ENCODE results near the gene CCDC40. TPM values are rescaled to one million over a fixed set of nuclear protein-coding genes. Genes with fewer than 3 reads are reported as not detected.
A peak's percentile ranks its signal among the peaks of the same experiment; 100 is the strongest.

Gene CCDC40
- total RNA-seq, 2 experiments from 2014 or later, result 0.20 to 0.84 TPM

- ATAC-seq (peak; percentile 56), DNase-seq (peak; percentile 71)
- Mint-ChIP-seq H3K36me3 (no peaks in the 10 kb centered on the region), H3K4me3 (no peak overlapping the region), H3K4me1 (peaks cover 1% of the 10 kb centered on the region), H3K27ac (no peak overlapping the region), H3K27me3 (no peaks in the 10 kb centered on the region), H3K9me3 (ENCODE audit: low read depth) (no peaks in the 10 kb centered on the region)
- CTCF ChIA-PET, result interaction anchor here (0.8 to 4.7 kb wide), 20 partner anchors 8 to 273 kb away, joined by 3 to 46 read pairs (median 5); partner anchors contain the start of gene GAA
Observed at GRCh38 chr17:80005360-80006338, 30.8 kb upstream of the CCDC40 start.

- ATAC-seq (no peak), DNase-seq (no peak)
- Mint-ChIP-seq H3K27me3 (no peaks in the 10 kb centered on the region), H3K27ac (no peak overlapping the region), H3K4me3 (no peak overlapping the region), H3K4me1 (peaks cover 1% of the 10 kb centered on the region), H3K36me3 (no peaks in the 10 kb centered on the region), H3K9me3 (ENCODE audit: low read depth) (no peaks in the 10 kb centered on the region)
- CTCF ChIA-PET, result interaction anchor here (1.0 to 4.7 kb wide), 15 partner anchors 8 to 261 kb away, joined by 3 to 46 read pairs (median 6); partner anchors contain the start of gene GAA
Observed at GRCh38 chr17:80006339-80006720, 30.1 kb upstream of the CCDC40 start.

DNA sequence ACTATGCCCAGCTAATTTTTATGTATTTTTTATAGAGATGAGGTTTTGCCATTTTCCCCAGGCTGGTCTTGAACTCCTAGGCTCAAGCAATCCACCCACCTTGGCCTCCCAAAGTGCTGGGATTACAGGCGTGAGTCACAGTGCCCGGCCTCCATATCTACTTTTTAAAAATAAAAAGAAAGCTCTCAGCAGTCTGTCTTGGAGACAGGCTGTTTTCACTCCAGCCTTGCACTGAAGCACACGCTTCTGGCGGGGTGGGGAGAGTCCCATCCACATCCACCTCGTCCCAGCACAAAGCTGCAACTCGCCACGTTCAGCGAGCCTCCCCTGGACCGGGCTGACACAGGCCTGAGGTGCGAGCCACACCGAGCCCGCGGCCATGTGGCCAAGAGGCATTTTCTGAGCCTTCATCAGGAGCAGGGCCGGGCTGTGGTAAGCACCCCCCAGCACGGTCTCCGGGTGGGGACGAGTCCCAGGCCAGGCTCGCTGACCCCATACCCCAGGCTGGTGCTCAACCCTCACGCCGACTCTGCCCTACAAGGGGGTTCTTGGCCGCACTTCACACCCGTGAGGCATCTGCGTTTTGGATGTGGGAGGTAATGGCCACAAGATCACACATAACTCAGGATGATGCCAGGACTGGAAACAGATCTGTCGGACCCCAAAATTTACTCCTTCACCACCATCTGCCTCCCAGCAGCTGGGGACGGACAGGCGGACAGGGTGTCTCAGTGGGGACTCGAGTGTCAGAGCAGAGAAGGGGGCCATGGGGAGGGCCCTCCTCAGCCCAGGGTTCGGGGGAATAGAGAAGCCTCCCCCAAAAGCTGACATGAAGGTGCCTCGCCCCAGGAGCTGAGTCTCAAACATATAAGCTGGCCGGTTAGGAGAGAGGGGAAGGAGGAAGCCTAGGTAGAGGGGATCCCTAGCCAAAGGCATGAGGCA is 29.4 kb upstream of the CCDC40 start:
- H3K36me3 Mint-ChIP-seq, result no peaks in the 10 kb centered on the region
- peaks cover 1% of the 10 kb centered on the region for H3K4me1 Mint-ChIP-seq
- no peak overlapping the region for H3K27ac Mint-ChIP-seq
- H3K4me3 Mint-ChIP-seq, result no peak overlapping the region
- no peak for DNase-seq
- no peak for ATAC-seq
- CTCF ChIA-PET, result interaction anchor here (1.0 to 4.7 kb wide), 16 partner anchors 9 to 407 kb away, joined by 3 to 46 read pairs (median 6); partner anchors contain the start of gene GAA
- H3K27me3 Mint-ChIP-seq, result no peaks in the 10 kb centered on the region
- H3K9me3 Mint-ChIP-seq (ENCODE audit: low read depth), result no peaks in the 10 kb centered on the region

- CTCF ChIA-PET, result interaction anchor here (0.8 to 4.7 kb wide), 27 partner anchors 7 to 406 kb away, joined by 3 to 46 read pairs (median 5); partner anchors contain the start of genes CBX4 and GAA
- Mint-ChIP-seq H3K27ac (no peak overlapping the region), H3K4me3 (no peak overlapping the region), H3K27me3 (no peaks in the 10 kb centered on the region), H3K9me3 (ENCODE audit: low read depth) (no peaks in the 10 kb centered on the region), H3K36me3 (no peaks in the 10 kb centered on the region), H3K4me1 (peaks cover 1% of the 10 kb centered on the region)
- ATAC-seq, result no peak
- no peak for DNase-seq
Observed at GRCh38 chr17:80007939-80008338, 28.5 kb upstream of the CCDC40 start.

GRCh38 chr17:80008383-80008840 is 28.0 kb upstream of the CCDC40 start:
- H3K36me3 Mint-ChIP-seq, result no peaks in the 10 kb centered on the region
- H3K4me1 Mint-ChIP-seq, result peaks cover 1% of the 10 kb centered on the region
- no peak overlapping the region for H3K4me3 Mint-ChIP-seq
- DNase-seq (peak; percentile 83), ATAC-seq (peak; percentile 86)
- no peaks in the 10 kb centered on the region for H3K27me3 Mint-ChIP-seq
- no peak overlapping the region for H3K27ac Mint-ChIP-seq
- CTCF ChIA-PET, result interaction anchor here (0.8 to 4.7 kb wide), 30 partner anchors 8 to 406 kb away, joined by 3 to 46 read pairs (median 4); partner anchors contain the start of genes CBX4 and GAA
- no peaks in the 10 kb centered on the region for H3K9me3 Mint-ChIP-seq (ENCODE audit: low read depth)

DNA sequence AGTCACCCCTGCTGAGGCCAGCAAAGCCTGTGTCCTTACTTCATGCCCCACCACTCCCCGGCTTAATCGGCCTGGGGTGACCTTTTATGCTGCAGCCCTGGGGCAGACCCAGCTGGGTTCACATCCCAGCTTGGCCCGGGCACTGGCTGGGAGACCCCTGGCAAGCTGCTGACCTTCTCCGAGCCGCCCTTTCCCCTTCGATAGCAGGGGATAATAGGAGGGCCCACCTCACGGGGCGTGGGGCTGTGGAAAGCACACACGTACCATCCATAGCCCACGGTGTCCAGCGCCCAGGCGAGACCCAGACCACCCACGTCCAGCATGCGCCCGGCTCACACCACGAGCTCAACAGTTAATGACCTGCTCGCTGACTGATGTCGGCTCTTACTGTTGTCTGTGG is 27.6 kb upstream of the CCDC40 start:
- Mint-ChIP-seq H3K4me1 (peaks cover 1% of the 10 kb centered on the region), H3K4me3 (no peak overlapping the region), H3K36me3 (no peaks in the 10 kb centered on the region), H3K27ac (no peak overlapping the region), H3K27me3 (no peaks in the 10 kb centered on the region), H3K9me3 (ENCODE audit: low read depth) (no peaks in the 10 kb centered on the region)
- ATAC-seq (no peak), DNase-seq (no peak)
- CTCF ChIA-PET, result interaction anchor here (0.8 to 4.7 kb wide), 31 partner anchors 8 to 405 kb away, joined by 3 to 46 read pairs (median 4); partner anchors contain the start of genes CBX4 and GAA

- no peaks in the 10 kb centered on the region for H3K9me3 Mint-ChIP-seq (ENCODE audit: low read depth)
- H3K27me3 Mint-ChIP-seq, result no peaks in the 10 kb centered on the region
- no peak overlapping the region for H3K4me3 Mint-ChIP-seq
- H3K36me3 Mint-ChIP-seq, result no peaks in the 10 kb centered on the region
- DNase-seq (no peak), ATAC-seq (no peak)
- peaks cover 1% of the 10 kb centered on the region for H3K4me1 Mint-ChIP-seq
- CTCF ChIA-PET, result interaction anchor here (0.9 to 4.7 kb wide), 19 partner anchors 7 to 281 kb away, joined by 3 to 46 read pairs (median 5); partner anchors contain the start of gene GAA
- H3K27ac Mint-ChIP-seq, result no peak overlapping the region
Observed at GRCh38 chr17:80009391-80010282, 26.8 kb upstream of the CCDC40 start.

- Mint-ChIP-seq H3K4me3 (no peak overlapping the region), H3K36me3 (no peaks in the 10 kb centered on the region), H3K4me1 (peaks cover 1% of the 10 kb centered on the region), H3K9me3 (ENCODE audit: low read depth) (no peaks in the 10 kb centered on the region), H3K27me3 (no peaks in the 10 kb centered on the region), H3K27ac (no peak overlapping the region)
- ATAC-seq (no peak), DNase-seq (no peak)
- CTCF ChIA-PET, result interaction anchor here (1.1 to 1.4 kb wide), 2 partner anchors 13 to 24 kb away, joined by 3 read pairs; no protein-coding TSS in a partner anchor
Observed at GRCh38 chr17:80010283-80010858, 26.1 kb upstream of the CCDC40 start.

GRCh38 chr17:80011989-80012555 is 24.4 kb upstream of the CCDC40 start:
- no peak overlapping the region for H3K27ac Mint-ChIP-seq
- H3K4me3 Mint-ChIP-seq, result no peak overlapping the region
- ATAC-seq (no peak), DNase-seq (no peak)
- H3K9me3 Mint-ChIP-seq (ENCODE audit: low read depth), result no peaks in the 10 kb centered on the region
- H3K36me3 Mint-ChIP-seq, result no peaks in the 10 kb centered on the region
- H3K4me1 Mint-ChIP-seq, result no peaks in the 10 kb centered on the region
- no peaks in the 10 kb centered on the region for H3K27me3 Mint-ChIP-seq
- CTCF ChIA-PET, result no interaction called here

DNA sequence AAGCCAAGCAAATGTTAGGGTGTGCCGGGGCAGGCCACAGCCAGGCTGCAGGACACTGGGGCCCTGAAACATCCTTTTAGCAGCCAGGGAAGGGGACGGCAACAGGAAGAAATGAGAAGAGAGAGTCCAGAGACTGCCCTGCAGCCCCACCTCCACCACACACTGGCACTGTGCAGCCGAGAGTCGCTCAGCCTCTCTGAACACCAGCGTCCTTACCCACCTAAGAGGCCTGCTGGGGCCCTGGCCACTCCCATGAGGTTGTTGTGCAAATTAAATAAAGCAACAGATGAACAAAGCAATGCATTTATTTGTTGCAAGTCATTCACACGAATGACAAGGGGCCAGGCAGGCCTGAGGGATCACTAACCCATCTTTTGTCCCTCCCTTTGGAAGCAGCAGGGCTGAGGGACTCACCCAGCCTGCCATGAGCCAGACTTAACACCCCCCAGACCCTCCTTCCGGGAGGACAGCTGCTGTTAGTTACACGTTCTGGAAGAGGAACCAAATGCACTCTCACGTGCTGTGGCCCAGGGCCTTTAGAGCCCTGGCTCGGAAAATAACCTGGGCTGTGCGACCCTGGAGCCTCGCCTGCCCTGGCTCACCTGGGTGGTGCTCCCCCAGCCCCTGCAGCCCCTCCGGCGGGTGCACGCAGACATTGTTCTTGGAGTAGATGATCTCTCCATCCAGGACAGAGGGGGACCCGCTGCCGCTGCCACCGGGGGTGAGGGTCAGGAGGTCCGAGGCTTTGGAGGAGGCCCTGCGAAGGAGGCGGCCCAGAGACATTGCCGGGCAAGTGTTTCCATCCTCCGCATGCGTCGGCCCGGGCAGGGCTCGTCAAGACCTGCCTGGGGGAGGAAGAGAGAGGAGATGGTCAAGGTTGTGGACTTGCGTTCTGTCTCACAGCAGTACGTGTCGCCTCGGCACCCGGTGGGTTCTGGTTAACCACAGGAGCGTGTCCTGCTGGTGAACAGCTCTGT is 23.4 kb upstream of the CCDC40 start:
- H3K9me3 Mint-ChIP-seq (ENCODE audit: low read depth), result no peaks in the 10 kb centered on the region
- H3K27ac Mint-ChIP-seq, result no peak overlapping the region
- CTCF ChIA-PET, result no interaction called here

More for the DNA sequence above, 23.4 kb upstream of the CCDC40 start:
- Mint-ChIP-seq H3K4me3 (no peak overlapping the region), H3K4me1 (no peaks in the 10 kb centered on the region), H3K27me3 (no peaks in the 10 kb centered on the region), H3K36me3 (no peaks in the 10 kb centered on the region)
- ATAC-seq (no peak), DNase-seq (no peak)
